Stimulated activated CD8-positive, alpha-beta memory T cell treated with anti-CD3 and anti-CD28 coated beads, Interleukin-12 subunit alpha, Interleukin-12 subunit beta, amount 100 ng/mL, for 24 hours (primary cell): ENCODE results near the gene JUND.

Experiments used
- DNase-seq: peaks from one replicate; pipeline ENCODE4 v3.0.0-alpha.2; 2020; ENCODE audit errors: extremely low read depth

Gene JUND

GRCh38 chr19:18308051-18308947, 26.9 kb upstream of the JUND start:
- DNase-seq = no peak

GRCh38 chr19:18307271-18307681, 25.9 kb upstream of the JUND start:
- DNase-seq = no peak

DNA sequence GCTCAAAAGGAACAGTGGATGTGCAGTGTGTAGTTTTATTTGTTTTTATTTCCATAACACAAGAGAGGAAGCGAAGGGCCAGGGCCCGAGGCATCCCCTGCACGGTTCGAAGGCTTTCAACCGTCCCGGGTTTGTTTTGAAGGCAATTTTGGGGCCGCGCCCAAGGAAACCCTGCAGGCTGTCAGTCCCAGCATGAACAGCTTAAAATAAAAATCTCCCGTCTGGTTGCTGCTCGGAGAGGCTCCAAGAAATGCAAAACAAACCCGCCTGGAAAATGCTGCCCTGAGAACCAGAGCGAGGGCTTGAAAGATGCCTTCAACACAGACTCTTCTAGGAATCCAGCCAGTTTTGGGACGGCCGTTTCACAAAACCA, 25.5 kb upstream of the JUND start:
- DNase-seq = no peak

DNA sequence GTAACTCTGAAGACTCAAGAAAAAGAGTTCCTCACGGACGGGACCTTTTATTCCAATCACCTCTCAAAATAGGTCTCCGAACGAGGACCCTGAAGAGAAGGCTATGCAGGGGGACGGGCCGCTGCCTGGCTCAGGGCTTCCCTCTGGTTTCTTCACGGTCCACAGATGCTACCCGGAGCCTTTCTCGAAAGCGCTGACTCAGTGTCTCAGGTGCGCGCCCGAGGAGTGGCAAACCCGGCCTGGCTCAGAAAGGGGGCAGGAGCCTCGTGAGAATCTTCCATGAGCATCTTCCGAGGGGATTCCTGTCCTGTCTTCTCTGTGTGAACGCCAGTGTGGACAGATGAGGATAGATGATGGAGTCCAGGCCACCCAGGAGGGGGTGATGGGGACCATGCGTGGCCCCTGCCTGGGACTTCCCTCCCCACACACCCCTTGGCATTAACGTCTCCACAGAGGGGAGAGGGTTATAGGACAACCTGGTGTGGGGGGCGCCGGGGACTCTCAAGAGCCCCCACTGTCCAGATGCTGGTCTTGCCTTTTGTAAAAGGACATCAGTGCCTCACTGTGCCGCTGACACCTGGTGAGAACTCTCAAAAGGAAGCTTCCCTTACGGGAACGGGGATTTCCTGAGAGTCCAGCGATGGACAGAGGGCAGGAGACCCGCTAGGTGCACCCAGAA, 24.9 kb upstream of the JUND start:
- no peak for DNase-seq

- DNase-seq = no peak
Measured at GRCh38 chr19:18304458-18305310, 23.3 kb upstream of the JUND start.

DNA sequence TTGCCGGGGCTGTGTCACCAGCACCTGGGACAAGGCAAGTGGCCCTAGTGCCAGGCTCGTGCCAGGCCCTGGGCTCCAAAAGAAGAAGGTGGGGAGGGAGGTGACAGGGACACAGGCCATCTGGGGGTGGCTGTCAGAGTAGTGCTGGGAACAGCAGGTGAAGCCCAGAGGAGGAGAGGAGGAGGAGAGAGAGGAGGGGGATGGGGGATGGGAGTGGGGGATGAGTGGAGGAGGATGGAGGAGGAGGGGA, 22.7 kb upstream of the JUND start:
- DNase-seq = no peak

- DNase-seq = no peak
Measured at GRCh38 chr19:18301718-18302111, 20.3 kb upstream of the JUND start.

DNA sequence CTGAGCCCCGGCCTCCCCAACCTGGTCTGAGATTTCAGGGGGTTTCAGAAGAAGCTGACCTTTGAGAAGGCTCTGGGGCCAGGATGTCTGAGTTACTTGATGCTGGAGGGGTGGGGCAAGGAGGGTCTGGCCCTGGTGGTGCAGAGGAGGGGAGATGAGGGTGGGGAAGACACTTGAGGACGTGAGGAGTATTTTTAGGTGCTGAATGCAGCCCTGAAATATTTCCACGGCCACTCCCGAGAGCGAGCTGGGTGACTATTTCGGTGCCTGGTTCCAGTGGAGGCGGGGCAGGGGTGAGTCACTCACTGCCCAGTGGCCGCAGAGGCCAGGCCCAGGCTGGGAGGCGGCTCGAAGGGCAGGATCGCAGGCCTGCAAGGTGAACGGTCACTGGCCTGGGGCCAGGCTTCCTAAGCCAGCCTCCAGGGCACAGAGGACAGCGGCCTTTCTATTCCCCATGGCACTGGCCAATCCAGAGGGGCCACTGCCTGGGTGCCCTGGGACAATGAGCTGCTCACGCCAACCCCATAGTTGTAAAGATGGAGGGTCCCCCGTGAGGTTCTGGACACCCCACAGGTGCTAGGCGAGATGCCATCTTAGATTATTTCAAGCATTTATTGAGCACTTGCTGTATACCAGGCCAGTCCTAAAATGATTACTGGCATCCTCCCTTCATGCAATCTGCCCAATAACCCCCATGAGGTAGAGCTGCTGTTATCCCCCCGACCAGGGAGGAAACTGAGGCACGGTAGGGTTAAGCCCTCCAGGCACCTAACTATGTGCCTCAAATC, 19.7 kb upstream of the JUND start:
- no peak for DNase-seq

- DNase-seq = no peak
Measured at GRCh38 chr19:18299654-18300053, 18.2 kb upstream of the JUND start.

DNA sequence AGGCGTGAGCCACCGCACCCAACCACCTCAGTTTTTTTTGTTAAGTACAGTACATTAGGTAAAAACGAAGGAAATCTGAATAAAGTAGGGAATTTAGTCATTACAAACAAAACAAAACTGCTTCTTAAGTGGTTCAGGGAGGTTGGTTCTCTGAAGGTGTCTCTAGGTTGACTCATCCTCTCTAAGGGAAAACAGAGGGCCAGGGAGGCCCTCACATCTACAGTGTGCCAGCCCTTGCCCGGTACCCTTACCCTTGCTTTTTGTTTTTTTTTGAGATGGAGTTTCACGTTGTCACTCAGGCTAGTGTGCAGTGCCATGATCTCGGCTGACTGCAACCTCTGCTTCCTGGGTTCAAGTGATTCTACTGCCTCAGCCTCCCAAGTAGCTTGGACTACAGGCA, 17.2 kb upstream of the JUND start:
- DNase-seq = no peak

- DNase-seq = no peak
Measured at GRCh38 chr19:18297308-18297707, 15.9 kb upstream of the JUND start.

- DNase-seq = no peak
Measured at GRCh38 chr19:18295034-18295451, 13.6 kb upstream of the JUND start.

DNA sequence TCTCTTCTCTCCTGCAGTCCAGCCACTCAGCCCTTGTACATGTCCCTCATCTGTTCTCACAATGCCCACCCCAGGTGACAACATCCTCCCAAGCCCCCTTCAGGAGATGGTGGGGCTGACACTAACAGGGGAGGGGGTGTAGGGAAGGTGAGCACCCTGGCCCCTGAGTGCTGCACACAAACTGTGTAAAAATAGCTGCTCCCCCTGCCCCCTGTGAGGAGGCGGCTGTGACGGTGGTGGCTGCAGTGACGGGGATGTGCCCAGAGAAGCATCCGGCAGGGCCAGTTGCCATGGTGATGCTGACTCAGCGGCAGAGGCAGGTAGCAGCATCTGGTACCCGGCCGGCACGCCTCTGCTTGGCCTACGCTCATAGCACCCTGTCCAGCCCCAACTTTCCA, 13.0 kb upstream of the JUND start:
- no peak for DNase-seq

- DNase-seq = no peak
Measured at GRCh38 chr19:18293642-18294466, 12.4 kb upstream of the JUND start.

- DNase-seq = no peak
Measured at GRCh38 chr19:18292810-18293641, 11.6 kb upstream of the JUND start.

DNA sequence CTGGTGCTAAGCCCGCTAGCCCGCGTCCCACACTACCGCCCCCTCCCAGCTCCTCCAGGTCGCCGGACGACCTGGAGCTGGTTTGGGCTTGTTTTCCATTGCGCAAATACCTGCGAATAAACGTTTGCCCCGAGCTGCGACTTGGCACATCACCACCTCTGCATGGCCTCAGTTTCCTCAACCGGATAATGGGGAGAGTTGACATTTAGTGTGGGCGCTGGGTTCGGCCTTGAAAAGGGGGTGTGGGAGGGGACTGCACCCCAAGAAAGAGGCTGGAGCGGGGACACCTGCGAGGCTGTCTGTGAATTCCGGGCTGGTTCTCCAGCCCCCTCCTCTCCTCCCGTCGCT, 11.0 kb upstream of the JUND start:
- no peak for DNase-seq

GRCh38 chr19:18291590-18292461, 10.4 kb upstream of the JUND start:
- no peak for DNase-seq

DNA sequence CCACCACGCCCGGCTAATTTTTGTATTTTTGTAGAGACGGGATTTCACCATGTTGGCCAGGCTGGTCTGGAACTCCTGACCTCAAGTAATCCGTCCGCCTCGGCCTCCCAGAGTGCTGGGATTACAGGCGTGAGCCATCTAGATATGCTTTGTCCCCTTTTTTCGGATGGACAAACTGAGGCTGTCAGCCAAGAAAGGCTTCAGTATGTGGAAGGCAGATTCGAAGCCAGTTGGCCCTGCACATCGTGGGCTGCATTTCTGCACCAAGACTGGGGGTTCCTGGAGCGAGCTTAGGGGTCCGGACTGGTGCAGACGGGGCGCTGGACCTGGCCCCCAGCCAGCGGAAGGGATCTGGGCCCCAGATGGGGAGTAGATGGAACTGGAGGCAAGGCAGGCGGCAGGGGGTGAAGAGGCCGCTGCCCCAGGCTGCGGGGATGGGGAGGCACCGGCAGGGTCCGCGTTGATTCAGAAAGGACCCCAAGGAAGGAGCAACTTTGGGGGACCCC, 9.7 kb upstream of the JUND start:
- no peak for DNase-seq
